Fibroblast of skin of right quadriceps (primary cell): ENCODE results near the gene HLA-F.

Experiments used
- DNase-seq: peaks from one replicate; pipeline ENCODE4 v3.0.0-alpha.2; 2013

HLA-F gene

DNA sequence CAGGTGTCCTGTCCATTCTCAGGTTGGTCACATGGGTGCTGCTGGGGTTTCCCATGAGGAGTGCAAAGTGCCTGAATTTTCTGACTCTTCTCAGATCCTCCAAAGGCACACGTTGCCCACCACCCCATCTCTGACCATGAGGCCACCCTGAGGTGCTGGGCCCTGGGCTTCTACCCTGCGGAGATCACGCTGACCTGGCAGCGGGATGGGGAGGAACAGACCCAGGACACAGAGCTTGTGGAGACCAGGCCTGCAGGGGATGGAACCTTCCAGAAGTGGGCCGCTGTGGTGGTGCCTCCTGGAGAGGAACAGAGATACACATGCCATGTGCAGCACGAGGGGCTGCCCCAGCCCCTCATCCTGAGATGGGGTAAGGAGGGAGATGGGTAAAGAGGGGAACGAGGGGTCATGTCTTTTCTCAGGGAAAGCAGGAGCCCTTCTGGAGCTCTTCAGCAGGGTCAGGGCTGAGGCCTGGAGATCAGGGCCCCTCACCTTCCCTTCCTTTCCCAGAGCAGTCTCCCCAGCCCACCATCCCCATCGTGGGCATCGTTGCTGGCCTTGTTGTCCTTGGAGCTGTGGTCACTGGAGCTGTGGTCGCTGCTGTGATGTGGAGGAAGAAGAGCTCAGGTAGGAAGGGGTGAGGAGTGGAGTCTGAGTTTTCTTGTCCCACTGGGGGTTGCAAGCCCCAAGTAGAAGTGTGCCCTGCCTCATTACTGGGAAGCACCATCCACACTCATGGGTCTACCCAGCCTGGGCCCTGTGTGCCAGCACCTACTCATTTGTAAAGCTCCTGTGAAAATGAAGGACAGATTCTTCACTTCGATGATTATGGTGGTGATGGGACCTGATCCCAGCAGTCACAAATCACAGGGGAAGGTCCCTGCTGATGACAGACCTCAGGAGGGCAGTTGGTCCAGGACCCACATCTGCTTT is 2.0 kb downstream of the HLA-F start:
- no peak for DNase-seq

GRCh38 chr6:29726001-29726400 is 2.8 kb downstream of the HLA-F start:
- no peak for DNase-seq

DNA sequence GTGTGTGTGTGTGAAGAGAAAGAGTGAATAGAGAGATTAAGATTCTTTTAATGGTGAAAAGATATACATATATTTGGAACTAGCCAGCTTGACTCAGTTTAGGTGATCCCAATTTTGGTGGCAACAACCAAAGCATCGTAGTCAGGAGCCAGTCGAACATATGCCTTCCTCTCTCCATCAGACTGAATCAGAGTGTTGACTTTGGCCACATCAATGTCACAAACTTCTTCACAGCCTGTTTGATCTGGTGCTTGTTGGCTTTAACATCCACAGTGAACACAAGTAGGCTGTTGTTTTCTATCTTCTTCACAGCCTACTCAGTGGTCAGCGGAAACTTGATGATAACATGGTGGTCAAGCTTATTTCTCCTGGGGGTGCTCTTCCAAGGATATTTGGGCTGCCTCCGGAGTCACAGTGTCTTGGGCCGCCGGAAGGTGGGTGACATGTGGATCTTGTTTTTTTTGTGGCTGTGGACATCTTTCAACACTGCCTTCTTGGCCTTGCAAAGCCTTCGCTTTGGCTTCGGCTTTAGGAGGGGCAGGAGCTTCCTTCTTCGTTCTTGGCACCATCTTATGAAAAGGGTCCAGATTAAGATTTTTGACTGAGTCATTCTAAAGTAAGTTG is 3.4 kb downstream of the HLA-F start:
- DNase-seq: no peak

DNA sequence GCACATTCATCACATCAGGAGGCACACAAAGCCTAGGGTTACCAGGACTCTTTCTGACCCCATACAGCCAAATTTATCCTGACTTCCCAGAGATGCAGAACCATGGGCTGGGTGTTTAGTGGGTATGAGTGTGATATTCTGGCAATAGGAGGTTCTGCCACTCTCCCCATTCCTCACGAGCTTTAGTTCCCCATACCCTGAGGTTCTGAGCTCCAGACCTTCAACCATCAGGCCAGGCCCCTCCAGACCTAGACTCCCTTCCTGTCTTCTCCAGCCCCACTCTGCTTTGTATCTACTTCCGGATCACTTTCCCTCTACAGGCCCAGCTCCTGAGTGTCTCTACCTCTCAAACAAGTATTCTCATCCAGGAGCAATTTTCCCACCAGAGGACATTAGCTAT is 4.4 kb downstream of the HLA-F start:
- no peak for DNase-seq

- DNase-seq: no peak
Measured at GRCh38 chr6:29728173-29728874, 5.1 kb downstream of the HLA-F start.

- no peak for DNase-seq
Measured at GRCh38 chr6:29728875-29729270, 5.6 kb downstream of the HLA-F start.

DNA sequence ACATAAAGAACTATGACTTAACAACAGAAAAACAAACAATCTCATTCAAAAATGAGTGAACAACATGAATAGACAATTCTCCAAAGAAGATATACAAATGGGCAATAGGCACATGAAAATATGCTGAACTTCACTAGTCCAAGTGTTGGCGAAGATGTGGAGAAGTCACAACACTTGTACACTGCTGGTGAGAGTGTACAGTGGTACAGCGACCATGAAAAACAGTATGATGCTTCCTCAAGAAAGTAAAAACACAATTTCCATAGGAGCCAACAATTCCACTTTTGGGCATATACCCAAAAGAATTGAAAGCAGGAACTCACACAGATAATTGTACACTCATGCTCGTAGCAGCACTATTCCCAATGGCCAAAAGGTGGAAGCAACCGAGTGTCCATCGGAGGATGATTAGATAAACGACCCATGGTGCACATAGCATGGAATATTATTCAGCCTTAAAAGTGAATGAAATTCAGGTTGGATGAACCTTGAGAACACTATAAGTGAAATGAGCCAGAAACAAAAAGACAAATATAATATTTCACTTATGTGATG is 6.6 kb downstream of the HLA-F start:
- no peak for DNase-seq

DNA sequence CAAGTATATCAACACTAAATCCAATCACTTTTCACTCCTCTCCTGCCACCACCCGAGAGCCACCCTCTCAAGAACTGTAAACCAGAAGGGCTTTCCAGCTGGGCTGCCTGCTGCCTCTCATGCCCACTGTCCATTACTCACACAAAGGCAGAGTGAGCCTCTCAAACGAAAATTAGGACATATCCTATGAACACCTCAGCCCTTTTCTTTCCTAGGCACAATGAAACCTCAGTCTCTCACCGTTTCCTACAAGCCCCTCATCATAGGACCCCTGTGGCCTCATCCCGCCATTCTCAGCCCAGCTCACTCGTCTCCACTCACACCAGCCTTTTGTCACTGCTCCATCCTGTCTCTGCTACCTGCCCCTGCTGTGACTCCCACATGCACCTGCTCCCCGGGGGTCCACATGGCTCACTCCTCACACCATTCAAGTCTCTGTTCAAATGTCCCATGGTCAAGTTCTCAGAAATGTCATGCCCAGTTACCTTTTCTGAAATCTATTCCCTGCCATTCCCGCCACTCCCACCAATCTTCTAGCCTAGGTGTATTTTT is 7.4 kb downstream of the HLA-F start:
- DNase-seq: no peak

- no peak for DNase-seq
Measured at GRCh38 chr6:29731281-29731680, 8.0 kb downstream of the HLA-F start.

GRCh38 chr6:29733057-29733456 is 9.8 kb downstream of the HLA-F start:
- DNase-seq: no peak

DNA sequence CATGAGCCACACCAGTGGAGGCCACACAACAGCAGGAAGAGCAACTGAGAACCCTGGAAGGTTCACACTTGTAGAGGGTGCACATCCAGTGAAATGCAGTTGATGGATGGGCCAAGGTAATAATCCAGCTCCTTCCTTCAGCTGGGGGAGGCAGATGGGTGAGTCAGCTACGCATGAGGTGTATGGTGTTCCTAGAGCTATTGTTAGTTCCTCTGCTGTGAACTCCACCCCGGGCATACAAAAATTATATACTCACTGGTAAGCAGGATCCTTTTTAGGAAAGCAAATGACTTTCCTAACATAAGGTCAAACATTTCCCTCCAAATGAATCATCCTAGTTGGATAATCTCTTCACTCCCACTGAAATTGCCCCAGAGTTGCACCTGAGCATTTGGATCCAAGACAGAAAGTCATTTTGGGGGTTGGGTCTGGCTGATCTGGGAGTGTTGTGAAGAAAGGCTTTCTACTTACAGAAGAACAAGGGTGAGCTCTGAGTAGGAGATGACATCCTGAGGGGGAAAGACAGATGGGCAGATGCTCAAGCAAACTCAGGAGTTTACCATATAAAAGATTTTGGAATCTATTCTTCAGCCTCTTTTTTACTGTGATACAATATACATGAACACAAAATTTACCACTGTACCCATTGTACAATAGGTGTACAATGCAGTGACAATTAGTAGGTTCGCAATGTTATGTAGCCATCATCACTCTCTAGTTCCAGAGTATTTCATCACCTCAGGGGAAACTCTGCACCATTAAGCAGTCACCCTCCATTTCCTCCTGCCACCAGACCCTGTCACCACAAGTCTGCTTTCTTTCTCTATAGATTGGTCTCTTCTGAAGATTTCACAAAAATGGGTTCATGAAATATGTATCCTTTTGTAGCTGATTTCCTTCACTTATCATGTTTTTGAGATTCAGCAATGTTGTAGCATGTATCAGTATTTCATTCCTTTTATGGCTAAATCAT is 11.1 kb downstream of the HLA-F start:
- DNase-seq: no peak

DNA sequence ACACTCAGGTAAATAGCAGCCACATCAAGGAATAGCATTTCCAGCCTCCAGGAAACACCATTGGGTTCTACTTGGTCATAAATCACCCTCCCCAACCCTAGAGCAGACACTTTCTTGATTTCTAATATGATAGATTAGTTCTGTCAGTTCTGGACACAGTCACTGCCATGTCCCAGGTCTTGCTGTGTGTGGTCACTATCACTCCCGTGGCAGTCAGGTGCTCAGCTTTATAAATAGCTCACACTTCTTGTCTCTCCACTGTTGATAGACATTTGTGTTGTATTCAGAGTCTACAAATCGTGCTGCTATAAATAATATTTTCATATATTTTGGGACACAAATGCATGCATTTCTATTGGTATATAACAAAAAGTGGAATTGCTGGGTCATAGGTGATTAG is 13.3 kb downstream of the HLA-F start:
- DNase-seq: no peak

GRCh38 chr6:29737707-29738630 is 14.7 kb downstream of the HLA-F start:
- peak; percentile 32 for DNase-seq

GRCh38 chr6:29739136-29739881 is 16.1 kb downstream of the HLA-F start:
- DNase-seq: no peak

- no peak for DNase-seq
Measured at GRCh38 chr6:29739882-29740261, 16.6 kb downstream of the HLA-F start.

- no peak for DNase-seq
Measured at GRCh38 chr6:29741592-29741991, 18.4 kb downstream of the HLA-F start.

- no peak for DNase-seq
Measured at GRCh38 chr6:29742127-29742526, 18.9 kb downstream of the HLA-F start.

GRCh38 chr6:29743025-29743424 is 19.8 kb downstream of the HLA-F start:
- no peak for DNase-seq

- no peak for DNase-seq
Measured at GRCh38 chr6:29743568-29743967, 20.3 kb downstream of the HLA-F start.

DNA sequence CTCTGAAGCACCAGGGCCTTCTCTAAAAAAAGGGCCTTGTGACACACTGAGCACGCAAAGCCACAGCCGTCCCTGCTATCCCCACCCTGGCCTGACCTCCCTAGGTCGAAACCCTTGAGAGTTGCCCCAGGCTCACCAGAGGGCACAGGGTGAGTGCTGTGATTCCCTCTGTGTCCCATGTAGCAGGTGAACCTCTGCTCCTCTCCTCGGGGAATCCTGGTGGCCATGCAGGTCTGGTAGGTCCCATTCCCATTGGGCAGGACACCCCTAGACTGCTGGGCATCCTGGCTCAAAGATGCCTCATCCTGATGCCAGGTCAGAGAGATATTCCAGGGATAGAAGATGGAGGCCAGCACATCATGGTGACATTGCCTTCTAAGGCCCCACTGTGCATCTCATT is 20.9 kb downstream of the HLA-F start:
- no peak for DNase-seq
